Activated CD8-positive, alpha-beta T cell treated with anti-CD3 and anti-CD28 coated beads, Interleukin-2, amount 10 ng/mL, durations not matched to agents 7 days and 5 days (primary cell): ENCODE data around the gene SLC7A10. TPM values are rescaled to one million over a fixed set of nuclear protein-coding genes. Genes with fewer than 3 reads are reported as not detected.
"Not testable (repeated sequence)": the region's sequence is repeated elsewhere in the genome, so short reads cannot be mapped to it uniquely, and the experiment has no call there.

ENCODE experiments used
- ATAC-seq: fragments of 150-1000 bp; cut with Tn5 transposase; one replicate; pipeline ENCODE4 v1.10.0; 2021; ENCODE audit warnings: moderate library complexity
- CTCF ChIA-PET: fragments of 350-600 bp; sonication (Branson Sonifier 250); formaldehyde crosslinking; loops from one replicate; lab custom pipeline; 2021; ENCODE audit warnings: antibody characterized with exemption; lab: Charles Lee
- POLR2A ChIA-PET: fragments of 350-600 bp; sonication (Branson Sonifier 250); formaldehyde crosslinking; loops from one replicate; lab custom pipeline; 2021; ENCODE audit warnings: antibody characterized with exemption; lab: Charles Lee
- DNase-seq: peaks from one replicate; pipeline ENCODE4 v3.0.0-alpha.2; 2020
- H3K27ac Mint-ChIP-seq: one replicate; pipeline ENCODE4 v1.8.0; 2021; ENCODE audit warnings: mild to moderate bottlenecking, mixed read lengths
- H3K27me3 Mint-ChIP-seq: one replicate; pipeline ENCODE4 v1.8.0; 2021; ENCODE audit warnings: low read depth, mixed read lengths
- H3K36me3 Mint-ChIP-seq: one replicate; pipeline ENCODE4 v1.8.0; 2021; ENCODE audit warnings: low read depth, mixed read lengths
- H3K4me1 Mint-ChIP-seq: one replicate; pipeline ENCODE4 v1.8.0; 2021; ENCODE audit warnings: low read depth, mixed read lengths
- H3K4me3 Mint-ChIP-seq: one replicate; pipeline ENCODE4 v1.8.0; 2021; ENCODE audit warnings: mild to moderate bottlenecking, mixed read lengths
- H3K9me3 Mint-ChIP-seq: one replicate; pipeline ENCODE4 v1.8.0; 2022; ENCODE audit warnings: mixed read lengths; ENCODE audit not compliant: insufficient read depth
- total RNA-seq, 2 experiments: library from RNA; stranded (reverse); gene quantifications; one replicate each; pipeline ENCODE4 v1.2.3, GENCODE V29; 2021

Gene SLC7A10
- total RNA-seq, 2 experiments from 2014 or later = not detected

GRCh38 chr19:33175156-33175782 lies 50.4 kb downstream of the SLC7A10 start:
- Mint-ChIP-seq H3K4me3 (peak overlapping the region; percentile 95), H3K36me3 (peaks cover 12% of the 10 kb centered on the region), H3K4me1 (peaks cover 36% of the 10 kb centered on the region), H3K9me3 (no peaks in the 10 kb centered on the region), H3K27me3 (peaks cover 6% of the 10 kb centered on the region), H3K27ac (no peak overlapping the region)
- POLR2A ChIA-PET = interaction anchor here (1.7 to 2.8 kb wide), 3 partner anchors 9 to 589 kb away, joined by 5 to 62 read pairs (median 6); no protein-coding TSS in a partner anchor
- DNase-seq (no peak), ATAC-seq (no peak)
- CTCF ChIA-PET = interaction anchor here (0.7 to 3.8 kb wide), 11 partner anchors 8 to 475 kb away, joined by 3 to 58 read pairs (median 15); no protein-coding TSS in a partner anchor

- DNase-seq = no peak
- CTCF ChIA-PET = interaction anchor here (3.4 kb wide), 1 partner anchor 11 kb away, joined by 20 read pairs; no protein-coding TSS in a partner anchor
- ATAC-seq = no peak
- H3K9me3 Mint-ChIP-seq = no peaks in the 10 kb centered on the region
- peaks cover 36% of the 10 kb centered on the region for H3K4me1 Mint-ChIP-seq
- no peak overlapping the region for H3K4me3 Mint-ChIP-seq
- POLR2A ChIA-PET = no interaction called here
- peaks cover 6% of the 10 kb centered on the region for H3K27me3 Mint-ChIP-seq
- H3K36me3 Mint-ChIP-seq = peaks cover 12% of the 10 kb centered on the region
- H3K27ac Mint-ChIP-seq = no peak overlapping the region
Measured at GRCh38 chr19:33174186-33174585, 51.5 kb downstream of the SLC7A10 start.

- no peak for ATAC-seq
- DNase-seq = no peak
- Mint-ChIP-seq H3K27me3 (peaks cover 2% of the 10 kb centered on the region), H3K4me3 (no peak overlapping the region), H3K9me3 (peaks cover 11% of the 10 kb centered on the region), H3K27ac (no peak overlapping the region), H3K4me1 (peaks cover 27% of the 10 kb centered on the region), H3K36me3 (peaks cover 19% of the 10 kb centered on the region)
- POLR2A ChIA-PET = no interaction called here
- CTCF ChIA-PET = interaction anchor here (1.7 to 2.5 kb wide), 2 partner anchors 12 to 14 kb away, joined by 3 to 11 read pairs; no protein-coding TSS in a partner anchor
Measured at GRCh38 chr19:33171916-33172359, 53.7 kb downstream of the SLC7A10 start.

- Mint-ChIP-seq H3K9me3 (peaks cover 11% of the 10 kb centered on the region), H3K4me3 (no peak overlapping the region), H3K36me3 (peaks cover 16% of the 10 kb centered on the region), H3K4me1 (peaks cover 27% of the 10 kb centered on the region), H3K27me3 (no peaks in the 10 kb centered on the region), H3K27ac (no peak overlapping the region)
- ChIA-PET CTCF (interaction anchor here (1.7 to 2.5 kb wide), 3 partner anchors 13 to 27 kb away, joined by 3 to 11 read pairs (median 5); no protein-coding TSS in a partner anchor), POLR2A (no interaction called here)
- no peak for ATAC-seq
- no peak for DNase-seq
Measured at GRCh38 chr19:33171222-33171795, 54.3 kb downstream of the SLC7A10 start.

- Mint-ChIP-seq H3K4me3 (no peak overlapping the region), H3K4me1 (peaks cover 12% of the 10 kb centered on the region), H3K27ac (no peak overlapping the region), H3K27me3 (no peaks in the 10 kb centered on the region), H3K9me3 (peaks cover 11% of the 10 kb centered on the region), H3K36me3 (peaks cover 8% of the 10 kb centered on the region)
- ChIA-PET POLR2A (no interaction called here), CTCF (interaction anchor here (0.7 to 2.4 kb wide), 3 partner anchors 8 to 14 kb away, joined by 3 to 10 read pairs (median 3); no protein-coding TSS in a partner anchor)
- DNase-seq (no peak), ATAC-seq (no peak)
Measured at GRCh38 chr19:33168528-33168927, 57.1 kb downstream of the SLC7A10 start.

GRCh38 chr19:33167438-33167837 lies 58.2 kb downstream of the SLC7A10 start:
- peaks cover 11% of the 10 kb centered on the region for H3K9me3 Mint-ChIP-seq
- peaks cover 7% of the 10 kb centered on the region for H3K4me1 Mint-ChIP-seq
- POLR2A ChIA-PET = no interaction called here
- DNase-seq = no peak
- ATAC-seq = no peak
- no peak overlapping the region for H3K27ac Mint-ChIP-seq
- H3K36me3 Mint-ChIP-seq = peaks cover 8% of the 10 kb centered on the region
- H3K4me3 Mint-ChIP-seq = no peak overlapping the region
- CTCF ChIA-PET = interaction anchor here (1.6 to 2.4 kb wide), 2 partner anchors 9 to 17 kb away, joined by 7 to 10 read pairs; no protein-coding TSS in a partner anchor
- no peaks in the 10 kb centered on the region for H3K27me3 Mint-ChIP-seq

- H3K4me3 Mint-ChIP-seq, CTCF ChIA-PET, H3K36me3 Mint-ChIP-seq, ATAC-seq, DNase-seq, H3K27me3 Mint-ChIP-seq, H3K4me1 Mint-ChIP-seq, H3K27ac Mint-ChIP-seq: not testable (repeated sequence)
- H3K9me3 Mint-ChIP-seq = peaks cover 11% of the 10 kb centered on the region
- POLR2A ChIA-PET = interaction anchor here (1.0 kb wide), 1 partner anchor 10 kb away, joined by 6 read pairs; no protein-coding TSS in a partner anchor
Measured at GRCh38 chr19:33166037-33166436, 59.6 kb downstream of the SLC7A10 start.

GRCh38 chr19:33163481-33163880 lies 62.2 kb downstream of the SLC7A10 start:
- H3K36me3 Mint-ChIP-seq = peaks cover 12% of the 10 kb centered on the region
- peaks cover 32% of the 10 kb centered on the region for H3K4me1 Mint-ChIP-seq
- ChIA-PET POLR2A (interaction anchor here (6.0 kb wide), 1 partner anchor 13 kb away, joined by 62 read pairs; no protein-coding TSS in a partner anchor), CTCF (interaction anchor here (0.9 to 1.8 kb wide), 4 partner anchors 13 to 220 kb away, joined by 3 to 15 read pairs (median 6); no protein-coding TSS in a partner anchor)
- H3K27me3 Mint-ChIP-seq = no peaks in the 10 kb centered on the region
- peaks cover 5% of the 10 kb centered on the region for H3K9me3 Mint-ChIP-seq
- H3K4me3 Mint-ChIP-seq = no peak overlapping the region
- DNase-seq = no peak
- H3K27ac Mint-ChIP-seq = no peak overlapping the region
- ATAC-seq = no peak

- Mint-ChIP-seq H3K27ac (peak overlapping the region; percentile 86), H3K4me1 (peaks cover 42% of the 10 kb centered on the region), H3K27me3 (no peaks in the 10 kb centered on the region), H3K4me3 (no peak overlapping the region), H3K9me3 (no peaks in the 10 kb centered on the region), H3K36me3 (peaks cover 4% of the 10 kb centered on the region)
- CTCF ChIA-PET = interaction anchor here (1.4 to 4.1 kb wide), 5 partner anchors 12 to 31 kb away, joined by 3 to 58 read pairs (median 10); no protein-coding TSS in a partner anchor
- POLR2A ChIA-PET = interaction anchor here (0.6 to 6.0 kb wide), 2 partner anchors 15 to 119 kb away, joined by 3 to 62 read pairs; no protein-coding TSS in a partner anchor
- DNase-seq = no peak
- ATAC-seq = no peak
Measured at GRCh38 chr19:33161201-33161600, 64.4 kb downstream of the SLC7A10 start.

- peak overlapping the region; percentile 86 for H3K27ac Mint-ChIP-seq
- no peak for ATAC-seq
- DNase-seq = no peak
- H3K4me3 Mint-ChIP-seq = no peak overlapping the region
- H3K4me1 Mint-ChIP-seq = peaks cover 42% of the 10 kb centered on the region
- POLR2A ChIA-PET = interaction anchor here (1.2 to 6.0 kb wide), 3 partner anchors 17 to 214 kb away, joined by 3 to 62 read pairs (median 3); partner anchors contain the start of gene CEBPG
- no peaks in the 10 kb centered on the region for H3K9me3 Mint-ChIP-seq
- CTCF ChIA-PET = interaction anchor here (1.1 to 4.1 kb wide), 8 partner anchors 8 to 70 kb away, joined by 3 to 58 read pairs (median 4); no protein-coding TSS in a partner anchor
- peaks cover 4% of the 10 kb centered on the region for H3K36me3 Mint-ChIP-seq
- no peaks in the 10 kb centered on the region for H3K27me3 Mint-ChIP-seq
Measured at GRCh38 chr19:33159893-33160292, 65.8 kb downstream of the SLC7A10 start.

GRCh38 chr19:33159149-33159548 lies 66.5 kb downstream of the SLC7A10 start:
- DNase-seq (no peak), ATAC-seq (no peak)
- no peak overlapping the region for H3K4me3 Mint-ChIP-seq

More at GRCh38 chr19:33159149-33159548, 66.5 kb downstream of the SLC7A10 start:
- Mint-ChIP-seq H3K4me1 (peaks cover 44% of the 10 kb centered on the region), H3K9me3 (no peaks in the 10 kb centered on the region), H3K27me3 (peaks cover 4% of the 10 kb centered on the region), H3K36me3 (peaks cover 4% of the 10 kb centered on the region), H3K27ac (no peak overlapping the region)
- CTCF ChIA-PET = interaction anchor here (1.1 to 4.1 kb wide), 4 partner anchors 15 to 33 kb away, joined by 3 to 58 read pairs (median 19); no protein-coding TSS in a partner anchor
- POLR2A ChIA-PET = interaction anchor here (1.5 to 6.0 kb wide), 2 partner anchors 17 to 214 kb away, joined by 3 to 62 read pairs; partner anchors contain the start of gene CEBPG
